ENCODE data around the gene DGKI. TPM values are rescaled to one million over a fixed set of nuclear protein-coding genes. Genes with fewer than 3 reads are reported as not detected.

Gene DGKI
- total RNA-seq, 1 experiment from 2014 or later: 0.79 TPM

- TF ChIP-seq E2F1 (CRISPR knock-in tag; IDR thresholded peaks at IDR 0.05) (no peak), NFYB (CRISPR knock-in tag; conservative IDR thresholded peaks at IDR 0.05; ENCODE audit: low read depth) (no peak), ZNF138 (CRISPR knock-in tag; conservative IDR thresholded peaks at IDR 0.05) (no peak), MYBL2 (CRISPR knock-in tag; IDR thresholded peaks at IDR 0.05) (no peak), TP53 (CRISPR knock-in tag; IDR thresholded peaks at IDR 0.05) (no peak), SP1 (CRISPR knock-in tag; conservative IDR thresholded peaks at IDR 0.05) (no peak), CBFB (CRISPR knock-in tag; IDR thresholded peaks at IDR 0.05; ENCODE audit: low read depth) (no peak), FOXP4 (CRISPR knock-in tag; IDR thresholded peaks at IDR 0.05) (no peak), AFF4 (CRISPR knock-in tag; IDR thresholded peaks at IDR 0.05; ENCODE audit: borderline replicate concordance) (no peak)
These were observed 300.1 kb downstream of the DGKI start (continued) for GRCh38 chr7:137546671-137547070.

GRCh38 chr7:137546009-137546408 is 300.8 kb downstream of the DGKI start:
- no peak overlapping the region for H3K27ac Mint-ChIP-seq
- ChIA-PET CTCF (no interaction called here), POLR2A (no interaction called here)
- no peaks in the 10 kb centered on the region for H3K9me3 Mint-ChIP-seq
- H3K36me3 Mint-ChIP-seq: no peaks in the 10 kb centered on the region
- H3K4me3 Mint-ChIP-seq: no peak overlapping the region
- H3K4me1 Mint-ChIP-seq: peaks cover 5% of the 10 kb centered on the region; the same call in 1 of the 2 replicates
- H3K27me3 Mint-ChIP-seq (ENCODE audit: low read depth): no peaks in the 10 kb centered on the region
- DNase-seq (ENCODE audit: low spot score): no peak
- peak; percentile 36; the same call in 1 of the 2 replicates for ATAC-seq
- TF ChIP-seq ZNF219 (CRISPR knock-in tag; IDR thresholded peaks at IDR 0.05; ENCODE audit: borderline replicate concordance) (no peak), GRHL2 (CRISPR knock-in tag; IDR thresholded peaks at IDR 0.05; ENCODE audit: insufficient replicate concordance, severe bottlenecking) (no peak), ZNF416 (CRISPR knock-in tag; IDR thresholded peaks at IDR 0.05) (no peak), JUN (CRISPR knock-in tag; IDR thresholded peaks at IDR 0.05) (no peak), ZNF281 (CRISPR knock-in tag; IDR thresholded peaks at IDR 0.05) (no peak), RORB (CRISPR knock-in tag; IDR thresholded peaks at IDR 0.05) (no peak), NFATC4 (CRISPR knock-in tag; IDR thresholded peaks at IDR 0.05) (no peak), TP53 (CRISPR knock-in tag; IDR thresholded peaks at IDR 0.05) (no peak)
